ENCODE measurements around the gene ZNF609. TPM values are rescaled to one million over a fixed set of nuclear protein-coding genes. Genes with fewer than 3 reads are reported as not detected.

Gene ZNF609
- total RNA-seq, 3 donors from 2014 or later (not counting 1 experiment from before 2014, with no cell fraction given) = 40.3 to 59.7 (median 55.3) TPM

- 100% methylated on average over 6 of the region's 6 CpGs for WGBS (ENCODE audit: insufficient coverage)
- Mint-ChIP-seq H3K4me1 (peaks cover 44 to 54% of the 10 kb centered on the region in 2 donors), H3K36me3 (no peaks in the 10 kb centered on the region), H3K4me3 (no peak overlapping the region), H3K9me3 (no peaks in the 10 kb centered on the region), H3K27ac (no peak overlapping the region), H3K27me3 (ENCODE audit: low read depth in 2 of 2) (no peaks in the 10 kb centered on the region)
- Histone ChIP-seq H3K27ac (ENCODE audit: low read length) (no peak overlapping the region), H3K4me1 (ENCODE audit: control insufficient read depth, insufficient read depth, low read length) (peaks cover 11% of the 10 kb centered on the region), H3K9me3 (ENCODE audit: control insufficient read depth, insufficient read depth, low read length) (no peaks in the 10 kb centered on the region), H3K27me3 (ENCODE audit: control insufficient read depth, insufficient read depth, low read length) (no peaks in the 10 kb centered on the region), H3K4me3 (ENCODE audit: low read length) (no peak overlapping the region), H3K36me3 (ENCODE audit: control insufficient read depth, insufficient read depth, low read length) (no peaks in the 10 kb centered on the region)
- intact Hi-C loops (cut with micrococcal nuclease) = no loop called here
- TF ChIP-seq CTCF (IDR thresholded peaks at IDR 0.05) = no peak
- no peak for ATAC-seq
- no peak for DNase-seq
These were observed 112.5 kb downstream of the ZNF609 start for GRCh38 chr15:64572856-64573255.

- intact Hi-C loops (cut with micrococcal nuclease) = no loop called here
- peaks cover 28 to 38% of the 10 kb centered on the region in 2 donors for H3K4me1 Mint-ChIP-seq
- H3K27me3 Mint-ChIP-seq (ENCODE audit: low read depth in 2 of 2) = no peaks in the 10 kb centered on the region
- Histone ChIP-seq H3K9me3 (ENCODE audit: control insufficient read depth, insufficient read depth, low read length) (no peaks in the 10 kb centered on the region), H3K27me3 (ENCODE audit: control insufficient read depth, insufficient read depth, low read length) (no peaks in the 10 kb centered on the region), H3K36me3 (ENCODE audit: control insufficient read depth, insufficient read depth, low read length) (no peaks in the 10 kb centered on the region), H3K4me3 (ENCODE audit: low read length) (no peak overlapping the region), H3K4me1 (ENCODE audit: control insufficient read depth, insufficient read depth, low read length) (peaks cover 11% of the 10 kb centered on the region), H3K27ac (ENCODE audit: low read length) (no peak overlapping the region)
- no peaks in the 10 kb centered on the region for H3K36me3 Mint-ChIP-seq
- no peak for DNase-seq
- WGBS (ENCODE audit: insufficient coverage) = no CpG with 5 or more reads among the region's 1 CpG
- ATAC-seq = no peak
- no peak overlapping the region for H3K4me3 Mint-ChIP-seq
- no peaks in the 10 kb centered on the region for H3K9me3 Mint-ChIP-seq
- peak overlapping the region in 1 of 2 donors; percentile 73 for H3K27ac Mint-ChIP-seq
- TF ChIP-seq CTCF (IDR thresholded peaks at IDR 0.05) = no peak
These were observed 114.1 kb downstream of the ZNF609 start for GRCh38 chr15:64574301-64575017.

- H3K4me3 Mint-ChIP-seq = no peak overlapping the region
These were observed 120.5 kb downstream of the ZNF609 start for GRCh38 chr15:64580696-64581407.

More at GRCh38 chr15:64580696-64581407, 120.5 kb downstream of the ZNF609 start:
- DNase-seq (no peak), ATAC-seq (no peak)
- Mint-ChIP-seq H3K36me3 (no peaks in the 10 kb centered on the region), H3K9me3 (peaks cover 0 to 5% of the 10 kb centered on the region in 2 donors), H3K27me3 (ENCODE audit: low read depth in 2 of 2) (no peaks in the 10 kb centered on the region), H3K27ac (peak overlapping the region in 1 of 2 donors; percentile 61), H3K4me1 (peaks cover 15 to 16% of the 10 kb centered on the region in 2 donors)
- Histone ChIP-seq H3K4me3 (ENCODE audit: low read length) (no peak overlapping the region), H3K27me3 (ENCODE audit: control insufficient read depth, insufficient read depth, low read length) (no peaks in the 10 kb centered on the region), H3K9me3 (ENCODE audit: control insufficient read depth, insufficient read depth, low read length) (peaks cover 5% of the 10 kb centered on the region), H3K27ac (ENCODE audit: low read length) (no peak overlapping the region), H3K36me3 (ENCODE audit: control insufficient read depth, insufficient read depth, low read length) (no peaks in the 10 kb centered on the region), H3K4me1 (ENCODE audit: control insufficient read depth, insufficient read depth, low read length) (no peaks in the 10 kb centered on the region)
- 95% methylated on average over 9 of the region's 9 CpGs for WGBS (ENCODE audit: insufficient coverage)
- intact Hi-C loops (cut with micrococcal nuclease) = no loop called here
- TF ChIP-seq CTCF (IDR thresholded peaks at IDR 0.05) = no peak
